ENCODE measurements around the gene NCAPH2. TPM values are rescaled to one million over a fixed set of nuclear protein-coding genes. Genes with fewer than 3 reads are reported as not detected.

NCAPH2 gene
- total and polyA plus RNA-seq, 2 donors from 2014 or later: 31.4 to 41.5 TPM

DNA sequence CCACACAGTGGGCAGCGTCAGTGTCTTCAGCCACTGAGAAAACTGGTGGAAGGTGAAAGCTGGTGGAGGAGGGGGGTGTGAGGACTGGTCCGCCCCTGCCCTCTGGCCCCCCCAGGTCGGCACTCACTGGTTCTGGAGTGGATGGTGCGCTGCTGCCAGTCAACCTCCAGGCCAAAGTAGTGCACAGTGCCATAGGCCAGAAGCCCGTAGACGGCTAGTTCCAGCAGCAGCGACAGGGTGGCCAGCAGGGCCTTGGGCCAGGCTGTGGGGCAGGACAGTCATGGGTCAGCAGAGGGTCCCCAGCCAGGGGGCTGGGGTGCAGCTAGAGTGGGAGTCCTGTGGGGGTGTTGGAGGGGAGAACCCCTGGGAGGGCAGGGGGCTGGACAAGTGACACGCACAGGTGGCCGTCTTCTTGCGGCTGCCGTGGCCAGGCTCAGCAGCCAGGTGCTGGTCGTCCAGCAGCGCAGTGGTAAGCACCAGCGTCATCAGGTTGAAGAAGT lies 2.7 kb upstream of the NCAPH2 start:
- FAIRE-seq: no peak
- no peak overlapping the region for H3K27ac ChIP-seq (ENCODE audit: low read depth in 2 of 2, low read length in 2 of 2)
- intact Hi-C loops (cut with DNase I): no loop called here

DNA sequence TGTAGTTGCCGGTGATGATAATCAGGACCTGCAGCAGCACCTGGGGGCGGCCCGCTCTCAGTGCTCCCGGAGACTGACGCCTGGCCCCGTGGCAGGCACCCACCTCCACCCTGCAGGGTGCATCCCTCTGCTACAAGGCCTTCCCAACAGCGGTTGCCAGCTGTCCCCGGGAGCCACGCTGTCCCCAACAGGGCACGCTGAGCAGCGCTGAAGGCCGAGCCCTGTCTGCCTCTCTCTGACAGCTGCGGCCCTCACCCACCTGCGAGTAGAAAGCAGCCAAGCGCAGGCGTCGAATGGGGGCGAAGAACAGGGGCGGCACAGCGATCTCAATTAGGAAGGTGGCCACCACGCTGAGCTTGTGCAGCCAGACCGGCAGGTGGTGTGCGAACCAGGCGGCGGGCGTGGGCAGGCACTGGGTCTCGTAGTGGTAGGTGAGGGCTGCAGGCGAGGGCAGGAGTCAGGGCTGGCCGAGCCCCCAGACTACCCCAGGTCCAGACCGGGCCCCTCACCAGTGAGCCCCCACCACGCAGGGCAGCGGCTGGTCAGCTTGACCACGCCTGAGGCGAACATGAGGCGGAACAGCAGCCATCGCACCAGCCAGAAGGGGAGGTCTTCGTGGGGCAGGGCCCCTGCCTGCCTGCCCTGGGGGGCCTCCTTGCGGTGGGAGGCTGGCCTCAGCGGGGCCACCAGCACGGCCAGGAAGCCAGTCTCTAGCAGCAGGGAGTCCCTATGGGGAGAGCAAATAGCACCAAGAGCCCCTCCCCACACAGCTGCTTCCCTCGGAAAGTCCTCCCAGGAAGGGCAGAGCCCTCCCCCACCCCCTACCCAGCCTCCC lies 2.0 kb upstream of the NCAPH2 start:
- Histone ChIP-seq H3K9ac (ENCODE audit: low read length in 3 of 3) (peak overlapping the region in 1 of 3 donors; percentile 74), H3K4me3 (ENCODE audit: low read length in 3 of 3) (peak overlapping the region in 1 of 3 donors; percentile 83), H3K27ac (ENCODE audit: low read depth in 2 of 2, low read length in 2 of 2) (no peak overlapping the region), H3K4me1 (ENCODE audit: control insufficient read depth in 2 of 3, insufficient read depth in 2 of 3, low read depth in 1 of 3, low read length in 3 of 3) (peaks cover 2 to 13% (median 13%) of the 10 kb centered on the region in 3 donors), H3K36me3 (ENCODE audit: control insufficient read depth in 2 of 3, insufficient read depth in 3 of 3, low read length in 3 of 3) (peaks cover 0 to 10% (median 0%) of the 10 kb centered on the region in 3 donors), H3K27me3 (ENCODE audit: control insufficient read depth, insufficient read depth, low read length) (no peaks in the 10 kb centered on the region), H3K9me3 (ENCODE audit: control insufficient read depth in 2 of 3, insufficient read depth in 1 of 3, low read length in 3 of 3) (no peaks in the 10 kb centered on the region)
- DNase-seq: peak in 2 of 5 donors; percentile 82 to 85
- TF ChIP-seq, protein P1, sequence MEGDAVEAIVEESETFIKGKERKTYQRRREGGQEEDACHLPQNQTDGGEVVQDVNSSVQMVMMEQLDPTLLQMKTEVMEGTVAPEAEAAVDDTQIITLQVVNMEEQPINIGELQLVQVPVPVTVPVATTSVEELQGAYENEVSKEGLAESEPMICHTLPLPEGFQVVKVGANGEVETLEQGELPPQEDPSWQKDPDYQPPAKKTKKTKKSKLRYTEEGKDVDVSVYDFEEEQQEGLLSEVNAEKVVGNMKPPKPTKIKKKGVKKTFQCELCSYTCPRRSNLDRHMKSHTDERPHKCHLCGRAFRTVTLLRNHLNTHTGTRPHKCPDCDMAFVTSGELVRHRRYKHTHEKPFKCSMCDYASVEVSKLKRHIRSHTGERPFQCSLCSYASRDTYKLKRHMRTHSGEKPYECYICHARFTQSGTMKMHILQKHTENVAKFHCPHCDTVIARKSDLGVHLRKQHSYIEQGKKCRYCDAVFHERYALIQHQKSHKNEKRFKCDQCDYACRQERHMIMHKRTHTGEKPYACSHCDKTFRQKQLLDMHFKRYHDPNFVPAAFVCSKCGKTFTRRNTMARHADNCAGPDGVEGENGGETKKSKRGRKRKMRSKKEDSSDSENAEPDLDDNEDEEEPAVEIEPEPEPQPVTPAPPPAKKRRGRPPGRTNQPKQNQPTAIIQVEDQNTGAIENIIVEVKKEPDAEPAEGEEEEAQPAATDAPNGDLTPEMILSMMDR (IDR thresholded peaks at IDR 0.05; ENCODE audit: borderline replicate concordance, extremely low read depth, insufficient read depth): no peak
- no peak for FAIRE-seq
- intact Hi-C loops (cut with DNase I): no loop called here

More for the DNA sequence above, 2.7 kb upstream of the NCAPH2 start:
- Histone ChIP-seq H3K4me3 (ENCODE audit: low read length in 3 of 3) (no peak overlapping the region), H3K9me3 (ENCODE audit: control insufficient read depth in 2 of 3, insufficient read depth in 1 of 3, low read length in 3 of 3) (no peaks in the 10 kb centered on the region), H3K36me3 (ENCODE audit: control insufficient read depth in 2 of 3, insufficient read depth in 3 of 3, low read length in 3 of 3) (peaks cover 0 to 6% (median 0%) of the 10 kb centered on the region in 3 donors), H3K9ac (ENCODE audit: low read length in 3 of 3) (no peak overlapping the region), H3K4me1 (ENCODE audit: control insufficient read depth in 2 of 3, insufficient read depth in 2 of 3, low read depth in 1 of 3, low read length in 3 of 3) (peaks cover 2 to 13% (median 13%) of the 10 kb centered on the region in 3 donors), H3K27me3 (ENCODE audit: control insufficient read depth, insufficient read depth, low read length) (no peaks in the 10 kb centered on the region)
- DNase-seq: peak in 1 of 5 donors; percentile 76
- TF ChIP-seq, protein P1 (IDR thresholded peaks at IDR 0.05; ENCODE audit: borderline replicate concordance, extremely low read depth, insufficient read depth): no peak

DNA sequence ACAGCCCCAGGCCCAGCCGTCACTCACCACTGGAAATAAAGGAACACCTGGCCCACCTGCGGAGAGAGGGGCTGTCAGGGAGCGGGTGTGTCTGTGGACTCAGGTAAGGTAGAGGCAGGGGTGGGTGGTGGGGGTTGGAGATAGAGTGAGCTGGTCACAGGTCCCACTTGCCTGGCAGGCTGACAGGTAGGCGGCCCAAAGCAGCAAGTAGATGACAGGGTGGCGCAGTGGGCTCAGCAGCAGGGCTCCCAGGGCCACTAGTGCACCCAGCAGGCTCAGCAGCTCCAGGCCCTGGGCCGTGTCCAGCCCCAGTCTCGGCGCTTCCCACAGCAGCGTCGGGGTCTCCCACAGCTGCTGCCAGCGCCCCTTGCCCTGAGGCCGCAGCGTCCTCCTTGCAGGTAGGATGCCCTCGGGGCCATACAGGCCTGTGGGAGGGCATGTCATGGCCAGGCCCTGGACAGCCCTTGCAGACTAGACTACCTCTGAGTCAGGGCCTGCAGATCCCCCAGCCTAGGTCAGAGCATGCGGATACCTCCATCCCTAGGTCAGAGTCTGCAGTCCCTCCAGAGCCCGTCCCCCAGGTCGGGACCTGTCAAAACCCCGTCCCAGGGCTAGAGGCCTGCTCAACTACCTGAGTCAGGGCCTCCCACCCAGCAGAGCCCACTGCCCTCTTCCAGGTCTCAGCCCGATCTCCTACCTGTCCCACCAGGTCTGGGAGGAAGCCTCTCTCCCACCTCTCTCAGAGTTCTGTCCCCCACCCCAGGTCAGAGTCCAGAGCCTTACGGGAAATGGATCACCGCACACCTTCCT lies 1.2 kb upstream of the NCAPH2 start:
- H3K27ac ChIP-seq (ENCODE audit: low read depth in 2 of 2, low read length in 2 of 2): peak overlapping the region; percentile 29 to 85
- FAIRE-seq (no peak), DNase-seq (no peak)
- TF ChIP-seq, protein P1 (IDR thresholded peaks at IDR 0.05; ENCODE audit: borderline replicate concordance, extremely low read depth, insufficient read depth): no peak
- H3K9me3 ChIP-seq (ENCODE audit: control insufficient read depth in 2 of 3, insufficient read depth in 1 of 3, low read length in 3 of 3): no peaks in the 10 kb centered on the region
- H3K36me3 ChIP-seq (ENCODE audit: control insufficient read depth in 2 of 3, insufficient read depth in 3 of 3, low read length in 3 of 3): peaks cover 0 to 10% (median 0%) of the 10 kb centered on the region in 3 donors
- intact Hi-C loops (cut with DNase I): no loop called here
- no peaks in the 10 kb centered on the region for H3K27me3 ChIP-seq (ENCODE audit: control insufficient read depth, insufficient read depth, low read length)
- peaks cover 2 to 13% (median 13%) of the 10 kb centered on the region in 3 donors for H3K4me1 ChIP-seq (ENCODE audit: control insufficient read depth in 2 of 3, insufficient read depth in 2 of 3, low read depth in 1 of 3, low read length in 3 of 3)
- peak overlapping the region; percentile 73 to 83 (median 78) for H3K4me3 ChIP-seq (ENCODE audit: low read length in 3 of 3)
- H3K9ac ChIP-seq (ENCODE audit: low read length in 3 of 3): peak overlapping the region; percentile 62 to 74 (median 66)
